ENCODE data around the gene AASDH. TPM values are rescaled to one million over a fixed set of nuclear protein-coding genes. Genes with fewer than 3 reads are reported as not detected.

Gene AASDH
- total and polyA plus RNA-seq, 2 of the 4 experiments (the other 2 are of a cell fraction): 4.7 to 12.0 TPM

DNA sequence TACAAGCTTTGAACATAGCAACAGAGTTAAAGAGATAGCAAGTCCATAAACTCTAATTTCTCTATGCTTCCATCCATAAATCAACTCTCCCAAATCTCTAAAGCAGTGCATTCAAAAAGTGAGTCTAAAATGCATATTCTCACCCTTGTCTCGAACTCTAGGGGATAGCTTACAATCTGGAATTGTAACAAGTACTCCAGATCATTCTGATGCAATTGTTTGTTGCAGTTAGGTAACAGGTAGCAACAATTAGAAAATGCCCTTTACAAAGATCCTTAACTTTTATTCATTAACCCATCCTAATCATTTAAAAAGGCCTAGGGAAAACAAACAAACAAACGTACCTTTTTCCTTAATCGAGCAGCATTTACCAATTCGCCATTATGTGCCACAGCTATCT lies 18.9 kb upstream of the AASDH start:
- Histone ChIP-seq H3K23ac (ENCODE audit: low read depth, low read length) (no peak overlapping the region), H4K5ac (ENCODE audit: low read depth, low read length) (no peak overlapping the region), H3K4me3 (ENCODE audit: insufficient read depth, low read depth, low read length) (no peak overlapping the region), H2AK9ac (replicated peaks; ENCODE audit: low read depth, low read length, poor library complexity) (no peak overlapping the region), H4K20me1 (ENCODE audit: insufficient read depth, low read length) (no peaks in the 10 kb centered on the region), H2AK5ac (ENCODE audit: low read depth, low read length) (no peak overlapping the region), H3K56ac (ENCODE audit: extremely low read depth, insufficient read depth, low read length) (no peak overlapping the region), H3K18ac (ENCODE audit: low read depth, low read length) (no peak overlapping the region), H3K9me3 (ENCODE audit: control insufficient read depth, insufficient read depth, low read length) (no peaks in the 10 kb centered on the region), H4K8ac (ENCODE audit: low read depth in 2 of 2, low read length in 2 of 2) (no peak overlapping the region), H3K9ac (ENCODE audit: low read depth, low read length) (no peak overlapping the region), H2BK120ac (ENCODE audit: low read depth, low read length) (no peak overlapping the region), H2BK5ac (ENCODE audit: low read depth, low read length, poor library complexity, severe bottlenecking) (no peak overlapping the region), H3K27ac (ENCODE audit: insufficient read depth, low read length) (no peak overlapping the region), H3K36me3 (ENCODE audit: control insufficient read depth, insufficient read depth, low read length) (peaks cover 6% of the 10 kb centered on the region; the same call in 1 of the 2 replicates), H3K9me1 (ENCODE audit: insufficient read depth, low read length) (no peaks in the 10 kb centered on the region), H4K91ac (ENCODE audit: insufficient read depth, low read depth, low read length) (no peak overlapping the region), H3K79me1 (ENCODE audit: low read depth in 1 of 2, low read length in 2 of 2) (peaks cover 0 to 11% of the 10 kb centered on the region in 2 experiments; a peak in 3 of 4 replicates), H2AFZ (replicated peaks; ENCODE audit: low read length, poor library complexity) (no peak overlapping the region), H3K14ac (replicated peaks; ENCODE audit: low read depth, low read length) (no peak overlapping the region), H2BK20ac (ENCODE audit: low read depth, low read length) (no peak overlapping the region), H3K27me3 (ENCODE audit: control insufficient read depth, insufficient read depth, low read length) (no peaks in the 10 kb centered on the region), H3K4me2 (ENCODE audit: low read depth, low read length) (no peak overlapping the region), H3K4me1 (ENCODE audit: control insufficient read depth, insufficient read depth, low read length) (peaks cover 2% of the 10 kb centered on the region; the same call in 1 of the 2 replicates), H2BK15ac (ENCODE audit: low read depth, low read length) (no peak overlapping the region), H3K4ac (ENCODE audit: low read depth, low read length) (no peak overlapping the region)
- intact Hi-C loops (cut with micrococcal nuclease): no loop called here
- POLR2A ChIA-PET (ENCODE audit: unreplicated experiment): no interaction called here
- ATAC-seq (ENCODE audit: low read depth): no peak
- BruUV-seq (replicated peaks): no TSS peak
- CTCF ChIA-PET: no interaction called here
- 87% methylated on average over 3 of the region's 4 CpGs; no CpG with 5 or more reads in 1 of the 2 experiments for WGBS, 2 experiments (ENCODE audit: extremely low coverage in 2 of 2, insufficient read length in 1 of 2)
- in situ Hi-C loops (cut with MboI; ENCODE audit: low sequenced_read_pairs): loop anchor here (25.0 kb wide), 1 partner anchor 431 kb away; no protein-coding TSS in a partner anchor
- dilution Hi-C loops (cut with HindIII; ENCODE audit: low sequenced_read_pairs, unreplicated experiment): no loop called here
- no peak for DNase-seq
- TF ChIP-seq MAFK (IDR thresholded peaks at IDR 0.05; ENCODE audit: low read depth, low read length) (no peak), FOS (IDR thresholded peaks at IDR 0.05; ENCODE audit: low read depth, low read length) (no peak), USF2 (IDR thresholded peaks at IDR 0.05; ENCODE audit: low read depth, low read length) (no peak), SMC3 (IDR thresholded peaks at IDR 0.05; ENCODE audit: low read depth, low read length) (no peak), RAD21 (IDR thresholded peaks at IDR 0.05; ENCODE audit: low read length) (no peak), POLR2A (IDR thresholded peaks at IDR 0.05; ENCODE audit: low read depth, low read length) (no peak), MAZ (IDR thresholded peaks at IDR 0.05; ENCODE audit: borderline replicate concordance, low read depth, low read length) (no peak), MXI1 (IDR thresholded peaks at IDR 0.05; ENCODE audit: borderline replicate concordance, low read depth, low read length) (no peak), BHLHE40 (IDR thresholded peaks at IDR 0.05; ENCODE audit: low read depth, low read length) (no peak), CEBPB (IDR thresholded peaks at IDR 0.05; ENCODE audit: low read depth, low read length) (no peak), RCOR1 (IDR thresholded peaks at IDR 0.05; ENCODE audit: insufficient replicate concordance, low read length) (no peak), NFE2L2 (IDR thresholded peaks at IDR 0.05; ENCODE audit: low read depth, low read length) (no peak)
- TF ChIP-seq, protein P1, sequence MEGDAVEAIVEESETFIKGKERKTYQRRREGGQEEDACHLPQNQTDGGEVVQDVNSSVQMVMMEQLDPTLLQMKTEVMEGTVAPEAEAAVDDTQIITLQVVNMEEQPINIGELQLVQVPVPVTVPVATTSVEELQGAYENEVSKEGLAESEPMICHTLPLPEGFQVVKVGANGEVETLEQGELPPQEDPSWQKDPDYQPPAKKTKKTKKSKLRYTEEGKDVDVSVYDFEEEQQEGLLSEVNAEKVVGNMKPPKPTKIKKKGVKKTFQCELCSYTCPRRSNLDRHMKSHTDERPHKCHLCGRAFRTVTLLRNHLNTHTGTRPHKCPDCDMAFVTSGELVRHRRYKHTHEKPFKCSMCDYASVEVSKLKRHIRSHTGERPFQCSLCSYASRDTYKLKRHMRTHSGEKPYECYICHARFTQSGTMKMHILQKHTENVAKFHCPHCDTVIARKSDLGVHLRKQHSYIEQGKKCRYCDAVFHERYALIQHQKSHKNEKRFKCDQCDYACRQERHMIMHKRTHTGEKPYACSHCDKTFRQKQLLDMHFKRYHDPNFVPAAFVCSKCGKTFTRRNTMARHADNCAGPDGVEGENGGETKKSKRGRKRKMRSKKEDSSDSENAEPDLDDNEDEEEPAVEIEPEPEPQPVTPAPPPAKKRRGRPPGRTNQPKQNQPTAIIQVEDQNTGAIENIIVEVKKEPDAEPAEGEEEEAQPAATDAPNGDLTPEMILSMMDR (conservative IDR thresholded peaks at IDR 0.05; ENCODE audit: low read depth, low read length): no peak
- TF ChIP-seq, protein P2, sequence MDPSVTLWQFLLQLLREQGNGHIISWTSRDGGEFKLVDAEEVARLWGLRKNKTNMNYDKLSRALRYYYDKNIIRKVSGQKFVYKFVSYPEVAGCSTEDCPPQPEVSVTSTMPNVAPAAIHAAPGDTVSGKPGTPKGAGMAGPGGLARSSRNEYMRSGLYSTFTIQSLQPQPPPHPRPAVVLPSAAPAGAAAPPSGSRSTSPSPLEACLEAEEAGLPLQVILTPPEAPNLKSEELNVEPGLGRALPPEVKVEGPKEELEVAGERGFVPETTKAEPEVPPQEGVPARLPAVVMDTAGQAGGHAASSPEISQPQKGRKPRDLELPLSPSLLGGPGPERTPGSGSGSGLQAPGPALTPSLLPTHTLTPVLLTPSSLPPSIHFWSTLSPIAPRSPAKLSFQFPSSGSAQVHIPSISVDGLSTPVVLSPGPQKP (IDR thresholded peaks at IDR 0.05; ENCODE audit: borderline replicate concordance, low read depth, low read length): no peak

All from IMR-90 (cell line).